Testis (tissue), 2 donors: Measurements from ENCODE around the gene IL6ST.

Experiments used
- CTCF ChIP-seq, 3 experiments: fragments of 450-650 bp in 2 of 3; fragments of 200-600 bp in 1 of 3; sonication (generic) in 1 of 3; IDR thresholded peaks; one replicate each; pipeline ENCODE4 v1.5.1; 2016 to 2019; ENCODE audit warnings: antibody characterized with exemption in 3 of 3, mild to moderate bottlenecking in 2 of 3, moderate library complexity in 1 of 3
- POLR2A ChIP-seq: fragments of 450-650 bp; IDR thresholded peaks from one replicate; pipeline ENCODE4 v1.6.1; 2017; ENCODE audit warnings: antibody characterized with exemption, mild to moderate bottlenecking, moderate library complexity

- TF ChIP-seq CTCF (IDR thresholded peaks at IDR 0.05), result no peak
- no peak for TF ChIP-seq POLR2A
Measured at GRCh38 chr5:55927861-55928655, 66.7 kb downstream of the IL6ST start.
